Panc1 (cell line): Measurements from ENCODE around the gene ITGB8.

Source experiments
- POLR2AphosphoS5 ChIP-seq: IDR thresholded peaks from 2 replicates; pipeline ENCODE4 v1.6.1; 2012; ENCODE audit warnings: mild to moderate bottlenecking, low read depth, low read length, moderate library complexity
- SIN3A ChIP-seq: IDR thresholded peaks from 2 replicates; pipeline ENCODE4 v1.6.1; 2012; ENCODE audit warnings: low read depth, mild to moderate bottlenecking, low read length, moderate library complexity, borderline replicate concordance; ENCODE audit not compliant: insufficient read depth
- TF ChIP-seq, protein P1 (sequence below): fragments of 450-650 bp; IDR thresholded peaks from 2 replicates; pipeline ENCODE4 v1.5.1; 2017; ENCODE audit warnings: mild to moderate bottlenecking

DNA sequence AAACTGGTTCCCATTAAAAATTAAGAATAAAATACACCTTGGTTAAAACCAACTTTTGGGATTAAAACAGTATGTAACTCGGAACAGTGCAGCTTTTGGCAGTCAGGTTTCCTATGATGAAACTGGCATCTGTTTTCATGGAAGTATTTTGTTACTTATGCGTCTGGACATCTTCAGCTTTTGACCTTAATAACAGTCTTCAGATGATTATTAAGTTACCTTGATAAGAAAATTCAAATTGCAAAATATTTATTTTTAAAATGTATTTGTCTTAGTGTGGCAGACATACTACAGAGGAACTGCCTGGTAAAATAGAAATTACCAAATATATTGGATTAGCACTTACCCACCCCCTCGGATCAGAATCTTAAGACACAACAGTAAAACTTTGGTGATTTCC is 100.0 kb downstream of the ITGB8 start:
- TF ChIP-seq, protein P1, sequence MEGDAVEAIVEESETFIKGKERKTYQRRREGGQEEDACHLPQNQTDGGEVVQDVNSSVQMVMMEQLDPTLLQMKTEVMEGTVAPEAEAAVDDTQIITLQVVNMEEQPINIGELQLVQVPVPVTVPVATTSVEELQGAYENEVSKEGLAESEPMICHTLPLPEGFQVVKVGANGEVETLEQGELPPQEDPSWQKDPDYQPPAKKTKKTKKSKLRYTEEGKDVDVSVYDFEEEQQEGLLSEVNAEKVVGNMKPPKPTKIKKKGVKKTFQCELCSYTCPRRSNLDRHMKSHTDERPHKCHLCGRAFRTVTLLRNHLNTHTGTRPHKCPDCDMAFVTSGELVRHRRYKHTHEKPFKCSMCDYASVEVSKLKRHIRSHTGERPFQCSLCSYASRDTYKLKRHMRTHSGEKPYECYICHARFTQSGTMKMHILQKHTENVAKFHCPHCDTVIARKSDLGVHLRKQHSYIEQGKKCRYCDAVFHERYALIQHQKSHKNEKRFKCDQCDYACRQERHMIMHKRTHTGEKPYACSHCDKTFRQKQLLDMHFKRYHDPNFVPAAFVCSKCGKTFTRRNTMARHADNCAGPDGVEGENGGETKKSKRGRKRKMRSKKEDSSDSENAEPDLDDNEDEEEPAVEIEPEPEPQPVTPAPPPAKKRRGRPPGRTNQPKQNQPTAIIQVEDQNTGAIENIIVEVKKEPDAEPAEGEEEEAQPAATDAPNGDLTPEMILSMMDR: no peak
- TF ChIP-seq SIN3A: no peak
- TF ChIP-seq POLR2AphosphoS5: no peak
